GM23338 (cell line): ENCODE results near the gene CTNNA1. TPM values are rescaled to one million over a fixed set of nuclear protein-coding genes. Genes with fewer than 3 reads are reported as not detected.

Source experiments
- ATAC-seq: fragments of 200-7000 bp; cut with Tn5 transposase; 3 replicates; pipeline ENCODE4 v1.9.1; 2020
- DNase-seq: peaks from one replicate; pipeline ENCODE4 v3.0.0-alpha.2; 2015; ENCODE audit warnings: low spot score
- H2AFZ ChIP-seq: fragments of 200-600 bp; sonication (generic); 2 replicates; pipeline ENCODE4 v1.8.0; 2016; ENCODE audit warnings: antibody characterized with exemption, mild to moderate bottlenecking, moderate library complexity
- H3F3A ChIP-seq: fragments of 200-600 bp; sonication (generic); replicated peaks from 2 replicates; pipeline ENCODE4 v1.8.0; 2017; ENCODE audit warnings: antibody characterized with exemption, mixed run types, low read depth
- H3K27ac ChIP-seq: fragments of 200-600 bp; sonication (generic); 2 replicates; pipeline ENCODE4 v1.6.1; 2016; ENCODE audit warnings: low read depth
- H3K27me3 ChIP-seq: fragments of 200-600 bp; sonication (generic); 2 replicates; pipeline ENCODE4 v1.8.0; 2016; ENCODE audit warnings: mild to moderate bottlenecking, mixed run types, moderate library complexity; ENCODE audit not compliant: insufficient read depth
- H3K36me3 ChIP-seq: fragments of 200-600 bp; sonication (generic); 2 replicates; pipeline ENCODE4 v1.8.0; 2016; ENCODE audit warnings: mild to moderate bottlenecking; ENCODE audit not compliant: insufficient read depth
- H3K4me1 ChIP-seq: fragments of 200-600 bp; sonication (generic); 2 replicates; pipeline ENCODE4 v1.8.0; 2016; ENCODE audit warnings: mild to moderate bottlenecking, moderate library complexity; ENCODE audit not compliant: insufficient read depth
- H3K4me2 ChIP-seq: fragments of 200-600 bp; sonication (generic); 2 replicates; pipeline ENCODE4 v1.7.1; 2017; ENCODE audit warnings: mixed run types
- H3K4me3 ChIP-seq: fragments of 200-600 bp; sonication (generic); 2 replicates; pipeline ENCODE4 v1.6.1; 2016; ENCODE audit warnings: mixed run types
- H3K79me2 ChIP-seq: fragments of 200-600 bp; sonication (generic); replicated peaks from 2 replicates; pipeline ENCODE4 v1.8.0; 2017; ENCODE audit warnings: mild to moderate bottlenecking; ENCODE audit not compliant: insufficient read depth
- H3K9me2 ChIP-seq: fragments of 200-600 bp; sonication (generic); 2 replicates; pipeline ENCODE4 v1.8.0; 2017; ENCODE audit not compliant: insufficient read depth
- H4K20me1 ChIP-seq: fragments of 200-600 bp; sonication (generic); replicated peaks from 2 replicates; pipeline ENCODE4 v1.8.0; 2017; ENCODE audit warnings: mild to moderate bottlenecking; ENCODE audit not compliant: insufficient read depth
- H3K27ac Mint-ChIP-seq: 2 replicates; pipeline ENCODE4 v1.8.0; 2020; ENCODE audit warnings: inconsistent platforms, mild to moderate bottlenecking, moderate library complexity, mixed read lengths
- H3K27me3 Mint-ChIP-seq: 3 replicates; pipeline ENCODE4 v1.8.0; 2022; ENCODE audit warnings: low read depth, mild to moderate bottlenecking, moderate library complexity, mixed read lengths, inconsistent platforms; ENCODE audit not compliant: insufficient read depth, poor library complexity
- H3K36me3 Mint-ChIP-seq: 3 replicates; pipeline ENCODE4 v1.8.0; 2021; ENCODE audit warnings: low read depth, mild to moderate bottlenecking, inconsistent platforms, moderate library complexity, mixed read lengths
- H3K4me1 Mint-ChIP-seq: 3 replicates; pipeline ENCODE4 v1.8.0; 2020; ENCODE audit warnings: mild to moderate bottlenecking, inconsistent platforms, mixed read lengths
- H3K4me3 Mint-ChIP-seq: 3 replicates; pipeline ENCODE4 v1.8.0; 2021; ENCODE audit warnings: moderate library complexity, mild to moderate bottlenecking, inconsistent platforms, mixed read lengths
- H3K9me3 Mint-ChIP-seq: 3 replicates; pipeline ENCODE4 v1.8.0; 2020; ENCODE audit warnings: moderate library complexity, mild to moderate bottlenecking, inconsistent platforms, mixed read lengths
- CREB1 ChIP-seq: fragments of 250-450 bp; sonication (Bioruptor Pico); IDR thresholded peaks from 2 replicates; pipeline ENCODE4 v1.5.0; 2020; ENCODE audit warnings: low read depth, mild to moderate bottlenecking, moderate library complexity
- CTCF ChIP-seq, 2 experiments: fragments of 200-600 bp in 1 of 2; sonication (generic) in 1 of 2; conservative IDR thresholded peaks; 2 replicates each; pipeline versions ENCODE4 v1.5.1 to v1.6.1; 2016 to 2017; ENCODE audit warnings: antibody characterized with exemption in 2 of 2, low read depth in 2 of 2, mild to moderate bottlenecking in 2 of 2, moderate library complexity in 1 of 2
- EZH2 ChIP-seq: fragments of 200-600 bp; sonication (generic); IDR thresholded peaks from one replicate; pipeline ENCODE4 v1.8.0; 2017; ENCODE audit warnings: antibody characterized with exemption, mild to moderate bottlenecking, low read depth; ENCODE audit not compliant: unreplicated experiment
- EZH2phosphoT487 ChIP-seq: fragments of 200-600 bp; sonication (generic); IDR thresholded peaks from one replicate; pipeline ENCODE4 v1.8.1; 2018; ENCODE audit warnings: antibody characterized with exemption; ENCODE audit not compliant: unreplicated experiment
- JUNB ChIP-seq: IDR thresholded peaks from one replicate; pipeline ENCODE4 v1.6.1; 2016; ENCODE audit warnings: antibody characterized with exemption; ENCODE audit not compliant: unreplicated experiment
- NANOG ChIP-seq: IDR thresholded peaks from 2 replicates; pipeline ENCODE4 v1.6.1; 2016; ENCODE audit warnings: antibody characterized with exemption, borderline replicate concordance
- POLR2AphosphoS5 ChIP-seq: IDR thresholded peaks from 2 replicates; pipeline ENCODE4 v1.6.1; 2016; ENCODE audit warnings: antibody characterized with exemption, low read depth
- STAT1 ChIP-seq: IDR thresholded peaks from one replicate; pipeline ENCODE4 v1.6.1; 2016; ENCODE audit warnings: antibody characterized with exemption; ENCODE audit not compliant: unreplicated experiment
- ZNF114 ChIP-seq: fragments of 250-450 bp; sonication (Bioruptor Pico); IDR thresholded peaks from 2 replicates; pipeline ENCODE4 v1.5.0; 2020; ENCODE audit warnings: mild to moderate bottlenecking, moderate library complexity
- ZNF331 ChIP-seq: fragments of 250-450 bp; sonication (Bioruptor Pico); IDR thresholded peaks from 2 replicates; pipeline ENCODE4 v1.5.0; 2020; ENCODE audit warnings: low read depth, mild to moderate bottlenecking, moderate library complexity
- ZNF462 ChIP-seq: fragments of 250-450 bp; sonication (Bioruptor Pico); IDR thresholded peaks from 2 replicates; pipeline ENCODE4 v1.5.0; 2020; ENCODE audit warnings: mild to moderate bottlenecking, moderate library complexity
- polyA plus RNA-seq: library from polyadenylated mRNA; unstranded; fragments of >200 nt; fragmentation: Nextera tagmentation; extraction: Ambion mirVana; gene quantifications from 2 replicates; pipeline ENCODE4 v1.2.1, GENCODE V29; 2016
- total RNA-seq: library from RNA; depleted of rRNA; stranded (reverse); fragments of >200 nt; shearing (Covaris generic); gene quantifications from 2 replicates; pipeline ENCODE4 v1.2.3, GENCODE V29; 2014
- TF ChIP-seq, protein P1 (sequence below): IDR thresholded peaks from 2 replicates; pipeline ENCODE4 v1.6.1; 2016; ENCODE audit warnings: antibody characterized with exemption
- TF ChIP-seq, protein P2 (sequence below): IDR thresholded peaks from one replicate; pipeline ENCODE4 v1.6.1; 2018; ENCODE audit warnings: antibody characterized with exemption; ENCODE audit not compliant: unreplicated experiment

Gene CTNNA1
- total and polyA plus RNA-seq, 2 experiments from 2014 or later = 111 to 348 TPM

DNA sequence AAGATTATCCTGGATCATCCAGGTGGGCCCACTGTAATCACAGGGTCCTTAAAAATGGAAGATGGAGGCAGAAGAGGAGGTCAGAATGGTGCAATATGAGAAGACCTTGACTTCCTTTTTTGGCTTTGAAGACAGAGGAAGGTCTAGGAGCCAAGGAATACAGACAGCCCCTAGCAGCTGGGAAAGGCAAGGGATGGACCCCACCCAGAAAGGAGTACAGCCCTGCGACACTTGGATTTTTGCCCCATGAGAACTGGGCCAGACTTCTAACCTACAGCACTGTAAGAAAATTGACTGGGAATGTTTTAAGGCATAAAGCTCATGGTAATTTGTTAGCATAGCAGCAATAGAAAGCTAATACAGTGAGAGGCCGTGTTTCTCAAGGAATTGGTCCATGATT lies 188.8 kb downstream of the CTNNA1 start:
- no peaks in the 10 kb centered on the region for H3F3A ChIP-seq
- no peaks in the 10 kb centered on the region for H3K9me2 ChIP-seq
- no peaks in the 10 kb centered on the region for H3K79me2 ChIP-seq
- no peak overlapping the region for H3K4me2 ChIP-seq
- H4K20me1 ChIP-seq = no peaks in the 10 kb centered on the region
- no peaks in the 10 kb centered on the region for H3K27me3 ChIP-seq
- Mint-ChIP-seq H3K36me3 (no peaks in the 10 kb centered on the region), H3K27me3 (peaks cover 21% of the 10 kb centered on the region), H3K9me3 (no peaks in the 10 kb centered on the region), H3K4me3 (no peak overlapping the region), H3K4me1 (peaks cover 38% of the 10 kb centered on the region), H3K27ac (no peak overlapping the region)
- no peaks in the 10 kb centered on the region for H3K36me3 ChIP-seq
- H3K4me1 ChIP-seq = peaks cover 10% of the 10 kb centered on the region
- H2AFZ ChIP-seq = no peak overlapping the region
- DNase-seq (no peak), ATAC-seq (no peak)
- H3K4me3 ChIP-seq = no peak overlapping the region
- no peak for TF ChIP-seq EZH2phosphoT487
- no peak for TF ChIP-seq ZNF114
- TF ChIP-seq ZNF331 (CRISPR knock-in tag) = no peak
- TF ChIP-seq JUNB = no peak
- no peak for TF ChIP-seq STAT1
- no peak for TF ChIP-seq POLR2AphosphoS5
- TF ChIP-seq CREB1 (CRISPR knock-in tag) = no peak
- TF ChIP-seq EZH2 = no peak
- TF ChIP-seq ZNF462 (CRISPR knock-in tag) = no peak
- TF ChIP-seq NANOG = no peak
- no peak for TF ChIP-seq CTCF (conservative IDR thresholded peaks at IDR 0.05; ENCODE audit: low read depth in 2 of 2)
- TF ChIP-seq, protein P1, sequence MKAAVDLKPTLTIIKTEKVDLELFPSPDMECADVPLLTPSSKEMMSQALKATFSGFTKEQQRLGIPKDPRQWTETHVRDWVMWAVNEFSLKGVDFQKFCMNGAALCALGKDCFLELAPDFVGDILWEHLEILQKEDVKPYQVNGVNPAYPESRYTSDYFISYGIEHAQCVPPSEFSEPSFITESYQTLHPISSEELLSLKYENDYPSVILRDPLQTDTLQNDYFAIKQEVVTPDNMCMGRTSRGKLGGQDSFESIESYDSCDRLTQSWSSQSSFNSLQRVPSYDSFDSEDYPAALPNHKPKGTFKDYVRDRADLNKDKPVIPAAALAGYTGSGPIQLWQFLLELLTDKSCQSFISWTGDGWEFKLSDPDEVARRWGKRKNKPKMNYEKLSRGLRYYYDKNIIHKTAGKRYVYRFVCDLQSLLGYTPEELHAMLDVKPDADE = no peak
- TF ChIP-seq, protein P2, sequence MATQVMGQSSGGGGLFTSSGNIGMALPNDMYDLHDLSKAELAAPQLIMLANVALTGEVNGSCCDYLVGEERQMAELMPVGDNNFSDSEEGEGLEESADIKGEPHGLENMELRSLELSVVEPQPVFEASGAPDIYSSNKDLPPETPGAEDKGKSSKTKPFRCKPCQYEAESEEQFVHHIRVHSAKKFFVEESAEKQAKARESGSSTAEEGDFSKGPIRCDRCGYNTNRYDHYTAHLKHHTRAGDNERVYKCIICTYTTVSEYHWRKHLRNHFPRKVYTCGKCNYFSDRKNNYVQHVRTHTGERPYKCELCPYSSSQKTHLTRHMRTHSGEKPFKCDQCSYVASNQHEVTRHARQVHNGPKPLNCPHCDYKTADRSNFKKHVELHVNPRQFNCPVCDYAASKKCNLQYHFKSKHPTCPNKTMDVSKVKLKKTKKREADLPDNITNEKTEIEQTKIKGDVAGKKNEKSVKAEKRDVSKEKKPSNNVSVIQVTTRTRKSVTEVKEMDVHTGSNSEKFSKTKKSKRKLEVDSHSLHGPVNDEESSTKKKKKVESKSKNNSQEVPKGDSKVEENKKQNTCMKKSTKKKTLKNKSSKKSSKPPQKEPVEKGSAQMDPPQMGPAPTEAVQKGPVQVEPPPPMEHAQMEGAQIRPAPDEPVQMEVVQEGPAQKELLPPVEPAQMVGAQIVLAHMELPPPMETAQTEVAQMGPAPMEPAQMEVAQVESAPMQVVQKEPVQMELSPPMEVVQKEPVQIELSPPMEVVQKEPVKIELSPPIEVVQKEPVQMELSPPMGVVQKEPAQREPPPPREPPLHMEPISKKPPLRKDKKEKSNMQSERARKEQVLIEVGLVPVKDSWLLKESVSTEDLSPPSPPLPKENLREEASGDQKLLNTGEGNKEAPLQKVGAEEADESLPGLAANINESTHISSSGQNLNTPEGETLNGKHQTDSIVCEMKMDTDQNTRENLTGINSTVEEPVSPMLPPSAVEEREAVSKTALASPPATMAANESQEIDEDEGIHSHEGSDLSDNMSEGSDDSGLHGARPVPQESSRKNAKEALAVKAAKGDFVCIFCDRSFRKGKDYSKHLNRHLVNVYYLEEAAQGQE = no peak
- no peak overlapping the region for H3K27ac ChIP-seq
